Retina (tissue), 1 donor: ENCODE data around the gene DNAAF1.
"Not testable (repeated sequence)": the region's sequence is repeated elsewhere in the genome, so short reads cannot be mapped to it uniquely, and the experiment has no call there.

Experiments
- DNase-seq: peaks from one replicate; pipeline ENCODE4 v3.0.0-alpha.2; 2016

DNAAF1 gene

GRCh38 chr16:84214451-84215066 is 69.5 kb downstream of the DNAAF1 start:
- DNase-seq: no peak

GRCh38 chr16:84215531-84215930 is 70.4 kb downstream of the DNAAF1 start:
- no peak for DNase-seq

- DNase-seq: not testable (repeated sequence)
Measured at GRCh38 chr16:84216144-84216543, 71.0 kb downstream of the DNAAF1 start.

- DNase-seq: no peak
Measured at GRCh38 chr16:84218176-84218823, 73.2 kb downstream of the DNAAF1 start.

- no peak for DNase-seq
Measured at GRCh38 chr16:84218956-84219355, 73.8 kb downstream of the DNAAF1 start.

- DNase-seq: no peak
Measured at GRCh38 chr16:84220851-84221250, 75.7 kb downstream of the DNAAF1 start.

- no peak for DNase-seq
Measured at GRCh38 chr16:84223456-84223855, 78.3 kb downstream of the DNAAF1 start.

GRCh38 chr16:84224554-84224953 is 79.4 kb downstream of the DNAAF1 start:
- no peak for DNase-seq

GRCh38 chr16:84225126-84225525 is 80.0 kb downstream of the DNAAF1 start:
- DNase-seq: no peak

- no peak for DNase-seq
Measured at GRCh38 chr16:84225571-84225970, 80.5 kb downstream of the DNAAF1 start.

- DNase-seq: no peak
Measured at GRCh38 chr16:84226026-84226425, 80.9 kb downstream of the DNAAF1 start.
